Hindlimb muscle (tissue), 1 donor: Measurements from ENCODE around the gene EPHB1. TPM values are rescaled to one million over a fixed set of nuclear protein-coding genes. Genes with fewer than 3 reads are reported as not detected.

Source experiments
- DNase-seq: peaks from one replicate; pipeline ENCODE4 v3.0.0-alpha.2; 2013
- polyA plus RNA-seq: library from polyadenylated mRNA; unstranded; fragments of 120-200 nt; gene quantifications from one replicate; pipeline ENCODE4 v1.2.1, GENCODE V29; 2013; ENCODE audit not compliant: insufficient read length

The EPHB1 gene
- polyA plus RNA-seq, 1 donor, result 61.0 TPM

DNA sequence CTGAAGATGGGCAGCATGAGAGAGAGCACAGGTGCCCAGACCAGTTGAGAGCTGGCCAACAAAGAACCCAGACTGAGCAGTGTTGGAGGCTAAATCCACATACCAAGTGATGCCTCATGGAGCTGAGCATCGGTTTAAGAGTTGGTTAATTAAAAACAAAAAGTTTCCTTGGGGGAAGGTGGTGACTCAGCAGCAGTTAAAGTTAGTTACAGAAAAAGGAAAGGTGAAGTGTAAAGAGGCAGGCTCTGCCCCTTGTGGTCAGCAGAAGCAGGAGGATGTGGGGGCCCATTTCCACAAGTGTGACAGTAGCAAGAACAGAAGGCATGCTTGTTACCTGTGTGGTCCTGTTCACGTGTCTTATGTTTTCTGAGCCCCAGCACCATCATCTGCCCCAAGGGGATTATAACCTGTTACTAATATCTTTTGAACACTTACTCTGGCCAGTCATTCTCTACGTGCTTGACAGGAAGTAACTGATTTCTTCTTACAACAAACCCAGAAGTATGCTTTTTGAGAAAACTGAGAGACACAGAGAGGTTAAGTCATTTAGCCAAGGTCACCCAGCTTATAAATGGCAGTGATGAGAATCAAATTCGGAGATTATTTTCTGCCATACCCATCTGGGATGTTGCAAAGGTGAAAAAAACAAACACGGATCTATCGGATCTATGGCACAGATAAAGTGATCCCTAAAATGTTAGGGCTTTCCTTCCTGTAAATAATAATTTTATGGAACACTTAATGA, 91.0 kb downstream of the EPHB1 start:
- DNase-seq, result no peak

DNA sequence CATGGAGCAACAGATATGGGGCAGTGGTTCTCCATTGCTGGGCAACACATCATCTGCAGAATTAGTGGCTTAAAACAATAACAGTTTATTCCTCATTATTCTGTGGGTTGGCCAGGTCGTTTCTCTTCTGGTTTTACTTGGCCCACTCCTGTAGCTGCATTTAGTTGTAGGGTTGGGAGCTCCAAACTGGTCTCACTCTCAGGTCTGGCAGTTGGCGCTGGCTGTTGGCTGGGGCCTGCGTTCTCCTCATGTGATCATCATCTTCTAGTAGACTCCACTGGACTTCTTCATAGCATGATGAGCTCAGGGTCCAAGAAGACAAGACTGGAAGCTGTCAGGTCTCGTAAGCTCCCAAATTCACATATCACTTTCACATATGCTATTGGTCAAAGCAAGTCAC, 91.9 kb downstream of the EPHB1 start:
- DNase-seq, result no peak

DNA sequence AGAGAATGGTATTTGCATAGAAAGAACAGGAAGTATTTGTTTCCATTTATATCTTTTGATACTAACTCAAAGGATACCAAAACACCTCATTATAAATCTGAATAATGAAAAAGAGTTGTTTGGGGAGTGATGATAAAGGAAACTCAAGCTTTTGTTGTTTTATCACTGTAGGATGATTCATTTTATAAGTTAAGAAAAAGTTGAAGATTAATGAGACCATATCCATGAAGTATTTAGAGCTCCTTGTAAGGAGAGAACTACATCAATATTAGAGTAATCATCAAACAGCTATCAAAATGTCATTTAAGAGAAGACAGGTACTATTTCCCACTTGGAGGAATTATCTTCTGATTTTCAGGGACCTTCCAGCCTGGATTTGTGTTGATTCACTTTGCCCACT, 92.5 kb downstream of the EPHB1 start:
- no peak for DNase-seq

DNA sequence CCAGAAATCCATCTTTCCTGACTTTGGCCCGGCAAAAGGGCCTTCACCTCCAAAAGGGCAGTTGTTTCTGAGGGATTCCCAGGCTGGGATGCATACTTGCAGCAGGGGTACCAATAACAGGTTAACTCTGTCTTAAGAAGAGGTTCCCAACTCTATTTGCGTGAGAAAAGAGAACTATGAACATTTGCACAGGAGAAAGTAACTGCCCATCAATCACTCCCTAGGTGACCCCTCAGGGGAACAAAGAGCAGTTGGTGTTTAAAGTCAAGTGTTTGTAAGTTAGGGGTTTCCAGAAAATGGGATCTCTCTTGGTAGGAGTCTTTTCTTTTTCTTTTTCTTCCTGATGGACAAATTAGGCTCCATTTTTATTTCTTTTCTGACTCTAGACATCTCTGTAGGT, 97.3 kb downstream of the EPHB1 start:
- DNase-seq, result no peak

DNA sequence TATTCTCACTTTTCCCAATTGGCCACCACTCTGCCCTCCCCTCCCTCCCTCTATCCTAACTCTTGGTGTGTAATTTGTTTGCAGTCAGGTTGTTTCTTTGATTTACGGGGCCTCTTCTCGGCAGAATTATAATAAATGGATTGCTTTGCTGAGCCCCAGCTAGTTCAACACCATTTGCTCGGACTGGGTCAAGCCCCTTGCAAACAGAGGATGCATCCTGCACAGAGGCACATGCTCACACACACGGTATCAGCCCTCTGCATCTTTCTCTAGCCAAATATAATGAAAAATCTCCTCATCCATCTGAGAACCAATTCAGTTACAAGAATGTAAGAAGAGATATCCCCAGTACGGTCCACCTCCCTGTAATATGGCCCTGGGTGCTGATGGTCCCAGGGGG, 97.7 kb downstream of the EPHB1 start:
- DNase-seq, result no peak

DNA sequence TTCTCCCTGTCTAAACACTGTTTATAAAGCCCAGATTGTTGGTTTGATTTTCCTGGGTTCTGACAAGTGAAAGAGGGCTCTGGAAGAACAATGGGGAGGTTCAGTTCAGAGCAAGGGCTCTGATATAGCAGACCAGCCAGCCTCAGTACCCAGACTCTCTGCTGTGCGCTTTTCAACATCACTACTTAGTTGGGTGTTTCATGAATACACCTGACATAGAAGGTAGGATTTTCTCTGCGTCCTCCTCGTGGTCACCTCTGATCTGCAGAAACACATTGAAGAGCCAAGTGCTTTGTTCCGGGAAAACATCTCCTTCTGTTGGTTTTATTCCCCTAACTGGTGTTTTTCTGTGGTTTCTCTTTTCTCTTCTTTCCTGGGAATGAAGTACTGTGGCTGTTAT, 99.5 kb downstream of the EPHB1 start:
- DNase-seq, result no peak

DNA sequence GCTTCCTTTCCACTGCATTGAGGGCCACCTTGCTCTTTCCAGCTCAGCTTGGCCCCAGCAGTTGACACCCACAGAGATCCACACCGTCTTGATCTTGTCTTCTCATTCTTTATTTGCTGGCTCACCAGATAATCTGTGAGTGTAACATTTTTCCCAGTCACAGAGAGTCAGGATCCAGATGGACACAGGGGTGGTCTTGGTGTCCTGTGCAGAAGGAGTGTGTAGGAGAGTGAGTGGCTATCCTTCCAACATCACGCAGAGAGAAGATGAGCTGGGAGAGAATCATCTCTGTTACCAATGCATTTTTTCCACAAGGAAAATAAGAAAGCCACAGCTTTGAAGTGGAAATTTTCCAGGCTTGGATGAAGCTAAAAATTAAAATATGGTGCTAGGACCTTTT, 100.1 kb downstream of the EPHB1 start:
- DNase-seq, result no peak

DNA sequence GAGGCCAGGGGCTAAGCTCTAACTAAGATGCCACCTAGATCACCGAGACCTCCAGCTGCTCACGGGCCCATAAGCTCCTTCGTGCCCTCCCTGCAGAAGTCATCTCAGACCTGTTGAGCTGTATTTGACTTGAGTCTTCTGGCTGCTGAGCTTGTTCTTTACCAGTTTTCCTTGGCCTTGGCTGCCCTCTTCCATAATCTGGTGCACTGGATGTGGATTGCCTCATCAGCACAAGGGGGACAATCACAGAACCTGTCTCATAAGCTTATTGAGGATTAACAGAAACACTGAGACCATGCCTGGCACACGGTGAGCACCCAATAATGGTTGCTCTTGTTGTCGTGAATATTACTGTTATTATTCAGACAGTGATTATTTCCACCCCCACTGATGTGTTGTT, 101.1 kb downstream of the EPHB1 start:
- DNase-seq, result no peak

DNA sequence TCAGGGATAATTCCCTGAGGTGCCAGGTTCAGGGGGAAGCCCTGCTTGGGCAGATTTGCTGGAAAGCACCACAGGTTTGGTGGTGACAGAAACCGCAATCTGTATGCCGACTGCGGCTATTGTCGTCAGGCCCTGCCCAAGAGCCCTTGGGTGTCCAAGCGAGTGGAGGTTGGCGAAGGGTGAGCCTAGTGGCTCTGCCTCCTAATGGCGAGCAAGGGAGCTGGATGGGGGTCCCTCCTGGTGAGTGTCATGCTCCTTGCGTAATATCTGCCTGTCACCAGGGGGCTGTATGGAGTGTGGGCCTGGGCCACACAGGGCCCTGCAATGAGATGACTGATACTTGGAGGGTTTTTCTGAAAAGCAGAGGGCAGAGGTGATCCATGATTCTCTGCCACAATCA, 101.6 kb downstream of the EPHB1 start:
- DNase-seq, result no peak

DNA sequence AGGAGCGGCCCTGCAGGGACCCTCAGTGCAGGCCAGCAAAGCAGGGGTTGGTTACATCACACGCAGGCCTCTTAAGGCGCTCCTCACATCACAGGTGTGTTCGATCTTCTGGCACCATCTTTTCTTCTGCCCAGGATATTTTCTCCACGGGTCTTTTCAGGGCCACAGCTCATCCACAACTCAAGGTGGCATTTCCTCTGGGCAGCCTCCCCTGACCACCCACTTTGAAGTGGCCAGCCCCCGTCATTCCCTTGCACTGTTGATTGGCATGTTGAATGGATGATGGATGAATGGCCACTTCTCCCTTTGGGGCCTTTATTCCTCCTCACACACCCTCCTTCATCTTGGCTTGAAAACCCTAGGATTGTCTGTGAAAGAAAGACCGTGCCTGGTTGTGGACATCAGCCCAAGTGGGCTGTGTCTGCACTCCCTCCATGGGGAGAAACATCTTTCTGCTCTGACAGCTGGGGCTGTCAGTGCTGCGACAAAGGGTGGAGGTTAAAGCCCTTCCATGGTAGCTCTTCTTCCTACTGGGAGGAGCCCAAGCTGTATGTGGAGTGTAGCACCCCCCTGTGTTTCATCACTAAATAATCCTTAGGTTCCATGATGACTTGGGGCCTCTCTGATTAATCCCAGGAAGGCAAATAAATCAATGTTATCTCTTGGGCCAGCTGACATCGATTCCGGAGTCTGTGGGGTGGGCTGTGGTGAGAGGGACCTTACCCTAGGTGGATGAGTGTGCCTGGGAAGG, 102.5 kb downstream of the EPHB1 start:
- no peak for DNase-seq

DNA sequence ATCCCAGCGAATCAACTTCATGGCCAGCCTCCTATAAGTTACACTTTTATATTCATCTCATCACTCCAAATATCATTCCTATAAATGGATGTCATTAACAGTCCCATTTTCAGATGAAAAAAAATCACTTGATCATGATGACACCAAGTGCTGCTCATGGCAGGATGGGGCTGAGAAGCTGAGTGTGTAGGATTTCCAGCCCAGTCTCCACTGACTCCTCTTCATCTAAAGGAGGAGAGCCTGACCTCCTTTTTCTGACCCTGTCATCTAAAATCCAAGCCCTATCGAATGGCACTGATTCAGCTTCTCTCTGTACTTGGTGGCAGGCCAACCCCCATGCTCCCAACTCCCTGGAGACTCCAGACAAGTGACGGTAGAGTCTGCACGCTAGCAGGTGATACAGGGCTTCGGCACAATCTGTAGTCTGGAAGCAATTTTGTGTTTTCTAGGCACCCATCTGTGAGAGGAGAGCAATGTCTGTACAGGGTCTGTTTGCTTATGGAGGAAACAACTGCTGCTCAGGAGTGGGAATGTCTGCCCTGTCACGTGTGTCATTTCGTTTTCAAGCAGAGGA, 103.2 kb downstream of the EPHB1 start:
- no peak for DNase-seq

DNA sequence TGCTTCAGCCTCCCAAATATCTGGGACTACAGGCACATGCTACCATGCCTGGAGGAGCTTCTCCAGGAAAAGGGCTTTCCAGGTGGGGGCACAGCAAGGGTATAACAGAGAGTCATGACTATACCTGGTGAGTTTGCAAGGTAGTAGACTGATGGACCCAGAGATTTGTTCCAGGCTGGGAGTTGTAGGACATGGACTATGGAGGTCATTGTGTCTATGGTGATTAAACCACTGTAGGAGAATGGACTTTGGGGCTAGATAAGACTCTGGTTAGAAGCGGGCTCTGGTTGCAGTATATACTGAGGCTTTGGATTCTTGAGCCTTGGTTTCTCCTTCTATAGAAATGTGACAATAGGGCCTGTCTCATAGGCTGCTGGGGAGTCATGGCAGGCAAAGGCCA, 104.7 kb downstream of the EPHB1 start:
- no peak for DNase-seq

DNA sequence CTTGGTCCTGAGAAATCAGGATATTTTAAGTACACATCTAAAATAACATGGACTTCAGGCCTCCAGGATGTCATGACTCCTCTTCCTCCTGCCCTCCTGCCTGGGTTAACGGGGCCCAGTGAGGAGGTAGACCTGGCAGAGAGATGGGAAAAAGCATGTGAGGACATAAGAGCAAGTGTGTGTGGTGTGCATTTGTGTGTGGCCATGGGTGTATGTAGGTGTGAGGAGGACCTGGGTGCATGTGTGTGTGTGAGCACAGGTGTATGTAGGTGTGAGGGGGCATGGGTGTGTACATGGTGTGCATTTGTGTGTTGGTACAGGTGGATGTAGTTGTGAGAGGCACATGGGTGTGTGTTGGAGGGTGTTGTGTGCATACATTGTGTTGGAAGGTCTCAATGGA, 105.4 kb downstream of the EPHB1 start:
- DNase-seq, result no peak

DNA sequence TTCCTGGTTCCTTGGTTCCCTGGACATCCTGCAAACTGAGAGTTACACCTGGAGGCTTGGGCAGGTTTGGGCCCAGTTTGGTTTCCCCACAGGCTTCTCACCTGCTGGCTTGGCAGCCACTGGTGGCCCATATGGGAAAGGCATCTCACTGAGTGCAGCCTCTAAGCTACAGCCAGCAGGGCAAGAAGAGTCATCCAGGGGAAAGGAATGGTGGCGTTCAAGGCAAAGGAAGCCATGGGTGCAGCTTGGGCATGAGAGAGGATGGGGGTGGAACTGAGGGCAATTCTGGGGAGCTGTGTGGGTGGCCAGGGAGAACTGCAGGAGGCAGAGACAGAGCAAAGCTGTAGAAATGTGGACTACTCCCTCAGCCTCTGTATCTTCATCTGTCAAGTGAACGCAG, 106.4 kb downstream of the EPHB1 start:
- no peak for DNase-seq

DNA sequence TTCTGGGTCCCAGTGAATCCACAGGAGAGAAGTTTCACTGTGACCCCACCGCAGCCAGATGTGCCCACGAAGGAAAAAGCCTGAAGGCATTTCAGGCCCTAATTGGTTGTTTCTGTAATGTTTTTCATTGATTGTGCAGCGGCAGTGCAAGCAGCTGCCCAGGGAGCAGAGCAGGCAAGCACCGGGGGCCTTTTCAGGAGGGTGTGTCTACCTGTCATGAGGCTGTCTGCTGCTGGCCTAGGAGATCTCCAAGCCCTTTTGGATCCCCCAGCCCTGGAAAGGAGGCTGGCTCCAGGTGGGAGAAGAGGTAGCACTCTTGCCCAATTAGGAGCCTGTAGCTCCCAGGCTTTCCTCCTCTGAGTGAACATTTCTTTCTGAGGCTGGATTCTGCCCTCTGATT, 108.8 kb downstream of the EPHB1 start:
- no peak for DNase-seq

DNA sequence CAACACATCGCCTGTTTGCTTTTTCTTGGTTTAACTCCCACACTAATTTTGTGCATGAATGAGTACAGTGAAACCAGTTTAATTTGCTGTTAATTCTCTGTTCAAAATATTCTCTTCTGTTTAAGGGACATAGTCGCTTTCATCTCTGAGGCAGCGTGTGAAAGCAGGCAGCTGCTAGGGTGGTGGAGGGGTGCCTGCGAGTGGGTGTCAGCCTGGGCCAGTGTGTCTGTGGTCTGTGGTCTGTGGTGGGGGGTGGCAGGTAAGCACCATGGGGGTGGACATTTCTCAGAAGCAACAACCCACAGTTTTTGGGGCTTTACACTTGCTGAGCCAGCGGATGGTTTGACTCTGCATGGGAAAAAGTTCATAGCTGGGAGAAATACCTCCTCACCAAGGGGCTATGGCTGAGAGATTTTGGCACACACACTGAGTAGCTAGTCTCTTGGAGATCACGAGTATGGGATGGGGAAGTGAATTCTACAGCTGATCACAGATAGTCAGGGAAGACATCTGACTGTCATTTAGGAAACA, 109.2 kb downstream of the EPHB1 start:
- no peak for DNase-seq

DNA sequence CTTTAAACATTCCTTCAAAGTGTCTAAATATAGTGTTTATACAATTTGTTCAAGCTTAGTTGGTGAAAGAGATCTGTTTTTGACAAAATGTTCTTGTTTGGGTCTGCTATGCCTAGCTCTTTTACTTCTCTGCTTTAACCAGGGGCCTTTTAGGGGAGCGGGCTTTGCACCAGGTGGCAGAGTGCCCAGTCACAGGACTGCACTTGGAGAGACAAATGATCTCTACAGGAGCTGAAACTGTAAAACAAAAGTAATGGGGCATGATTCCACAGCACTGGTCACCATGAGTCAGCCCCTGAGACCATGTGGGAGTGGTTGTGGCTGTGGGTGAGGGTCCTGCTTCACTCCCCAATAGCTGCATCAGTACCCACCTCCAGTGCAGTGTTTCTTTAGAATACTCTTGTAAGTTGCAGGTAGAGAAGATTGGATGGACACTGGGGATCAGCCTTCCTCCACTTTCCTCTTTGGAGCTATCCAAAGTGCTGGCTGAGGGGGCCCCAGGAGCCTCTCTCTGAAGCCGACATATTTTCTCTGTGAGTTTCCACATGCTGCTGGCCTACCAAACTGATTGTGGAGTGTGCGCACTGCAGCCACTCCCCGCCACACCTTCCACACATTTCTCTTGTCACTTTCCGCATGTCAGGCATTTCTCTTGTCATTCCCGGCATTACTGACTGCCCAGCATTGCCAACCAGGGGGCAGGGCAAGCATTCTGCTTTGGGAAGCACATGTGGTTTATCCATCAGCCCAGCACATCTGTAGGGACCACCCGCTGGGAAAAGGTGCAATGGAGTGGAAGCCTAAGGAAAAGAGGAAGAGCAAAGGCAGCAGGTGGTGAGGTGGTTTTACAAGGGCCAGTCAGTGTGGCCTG, 110.0 kb downstream of the EPHB1 start:
- peak; percentile 35 for DNase-seq

DNA sequence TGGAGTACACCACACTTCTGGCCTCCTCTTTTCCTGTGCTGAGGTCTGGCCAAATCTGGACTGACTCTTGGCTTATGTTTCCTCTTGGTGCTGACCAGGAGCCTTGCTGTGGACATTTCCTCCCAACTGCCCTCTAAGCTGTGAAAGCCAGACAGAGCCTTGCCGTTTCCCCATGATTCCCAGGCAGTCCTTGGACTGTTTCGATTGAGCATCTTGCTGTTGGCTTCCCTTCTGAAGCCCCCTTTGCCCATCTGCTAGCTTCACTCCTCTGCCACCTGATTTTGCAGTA, 110.5 kb downstream of the EPHB1 start:
- no peak for DNase-seq

DNA sequence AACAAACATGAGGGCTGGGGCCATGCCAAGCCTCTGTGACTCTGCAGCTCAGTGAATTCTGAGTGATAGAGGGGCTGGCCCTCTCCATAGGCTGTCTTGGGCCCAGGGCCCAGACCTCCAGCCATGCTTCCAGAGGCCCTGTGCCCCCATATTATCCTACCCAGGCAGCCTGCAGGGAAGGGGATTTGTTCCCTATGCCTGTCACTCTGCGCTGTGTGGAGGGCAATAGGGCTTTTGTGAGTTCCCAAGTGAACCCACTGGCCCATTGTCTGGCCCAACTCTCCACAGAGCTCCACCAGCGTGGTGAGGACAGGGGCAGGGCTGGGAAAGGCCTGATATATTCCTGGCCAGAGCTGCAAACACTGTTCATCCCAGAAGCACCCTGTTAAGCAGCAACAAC, 113.2 kb downstream of the EPHB1 start:
- no peak for DNase-seq

DNA sequence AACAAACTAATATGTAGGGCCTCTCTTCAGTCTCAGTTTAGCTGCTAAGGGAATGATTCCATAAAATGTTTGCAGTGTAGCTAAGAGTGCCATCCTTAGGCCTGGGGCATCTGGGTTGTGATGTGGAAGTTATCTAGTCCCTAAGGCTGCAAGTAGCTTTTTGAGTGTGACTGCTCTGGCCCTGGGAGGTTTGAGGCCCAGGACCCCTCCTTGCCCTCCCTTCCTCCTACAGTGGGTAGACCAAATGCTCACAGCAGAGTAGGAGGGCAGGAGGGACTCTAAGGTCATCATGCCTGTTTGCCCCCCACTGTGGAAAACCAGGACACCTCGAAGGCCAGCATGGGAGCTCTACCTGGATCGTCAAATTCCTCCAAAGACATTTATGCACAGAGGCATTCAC, 115.0 kb downstream of the EPHB1 start:
- DNase-seq, result no peak

DNA sequence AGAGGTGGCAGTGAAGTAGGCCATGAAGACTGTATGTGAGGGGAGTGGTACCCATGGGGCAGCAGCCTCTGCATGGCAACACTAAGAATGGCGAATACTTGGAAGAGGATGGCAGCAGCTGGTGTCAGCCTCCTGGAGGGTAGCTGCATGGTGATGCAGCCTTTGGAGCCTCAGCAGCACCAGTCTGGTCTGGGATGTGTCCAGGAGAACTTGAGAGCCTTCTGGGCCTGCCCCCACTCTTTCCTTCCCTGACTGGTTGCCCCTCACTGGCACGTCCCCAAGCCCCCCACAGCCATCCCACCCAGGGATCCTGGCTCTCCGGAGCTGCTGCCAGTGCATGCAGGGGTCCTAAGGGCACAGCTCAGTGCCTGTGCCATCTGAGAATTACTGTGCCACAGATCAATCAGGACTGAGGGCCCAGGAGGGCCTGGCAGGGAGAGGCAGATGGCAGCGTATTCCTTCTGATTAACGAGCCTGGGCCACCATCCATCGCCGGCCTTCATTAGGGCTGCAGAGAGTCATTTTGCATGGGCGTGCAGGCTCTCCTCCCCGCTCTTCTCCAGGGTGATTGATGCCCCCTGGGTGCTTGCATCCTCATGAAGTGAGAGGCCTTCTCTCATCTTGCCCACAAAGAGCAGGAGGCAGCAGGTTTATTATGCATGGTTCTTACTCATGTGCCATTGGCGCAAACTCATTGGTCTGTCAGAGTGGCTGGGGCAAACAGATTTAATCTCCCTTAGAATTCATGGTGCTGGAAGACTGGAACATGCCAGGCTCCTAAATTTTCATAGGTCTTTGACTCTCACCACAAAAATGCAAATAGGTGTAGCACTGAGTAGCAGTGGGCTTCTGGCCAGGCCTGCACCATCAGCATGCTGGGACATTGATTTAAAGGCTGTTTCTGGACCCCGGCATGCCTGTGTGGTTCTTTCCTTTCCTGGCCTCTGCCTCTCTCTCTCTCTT, 116.8 kb downstream of the EPHB1 start:
- no peak for DNase-seq
